Large intestine (tissue), 3 donors: ENCODE results near the gene PORCN. TPM values are rescaled to one million over a fixed set of nuclear protein-coding genes. Genes with fewer than 3 reads are reported as not detected.
A peak's percentile ranks its signal among the peaks of the same experiment; 100 is the strongest.
"Not testable (repeated sequence)": the region's sequence is repeated elsewhere in the genome, so short reads cannot be mapped to it uniquely, and the experiment has no call there.

Source experiments
- DNase-seq, 2 donors: peaks; one replicate each; pipeline versions ENCODE4 v3.0.0 to v3.0.0-alpha.2; 2013
- H3K27ac ChIP-seq: one replicate; pipeline ENCODE4 v1.5.1; 2013; ENCODE audit warnings: low read length
- H3K27me3 ChIP-seq: 2 replicates; pipeline ENCODE4 v1.6.1; 2013; ENCODE audit warnings: low read length; ENCODE audit not compliant: control insufficient read depth, insufficient read depth
- H3K36me3 ChIP-seq: 2 replicates; pipeline ENCODE4 v1.6.1; 2013; ENCODE audit warnings: low read length; ENCODE audit not compliant: control insufficient read depth, insufficient read depth
- H3K4me1 ChIP-seq: one replicate; pipeline ENCODE4 v1.6.1; 2013; ENCODE audit warnings: low read length; ENCODE audit not compliant: control insufficient read depth, insufficient read depth
- H3K4me3 ChIP-seq: one replicate; pipeline ENCODE4 v1.5.1; 2013; ENCODE audit warnings: low read length
- H3K9me3 ChIP-seq: one replicate; pipeline ENCODE4 v1.6.1; 2013; ENCODE audit warnings: mild to moderate bottlenecking, low read depth, low read length, moderate library complexity; ENCODE audit not compliant: control insufficient read depth
- WGBS: methylation state at CpG from one replicate; pipeline ENCODE4 v1.1.5; 2013; ENCODE audit warnings: low lambda C conversion rate; ENCODE audit not compliant: insufficient coverage; 5-methylcytosine and 5-hydroxymethylcytosine counted together
- polyA plus RNA-seq: library from polyadenylated mRNA; unstranded; fragments of 120-200 nt; gene quantifications from one replicate; pipeline ENCODE4 v1.2.1, GENCODE V29; 2013

PORCN gene
- polyA plus RNA-seq, 1 donor = 4.5 TPM

DNA sequence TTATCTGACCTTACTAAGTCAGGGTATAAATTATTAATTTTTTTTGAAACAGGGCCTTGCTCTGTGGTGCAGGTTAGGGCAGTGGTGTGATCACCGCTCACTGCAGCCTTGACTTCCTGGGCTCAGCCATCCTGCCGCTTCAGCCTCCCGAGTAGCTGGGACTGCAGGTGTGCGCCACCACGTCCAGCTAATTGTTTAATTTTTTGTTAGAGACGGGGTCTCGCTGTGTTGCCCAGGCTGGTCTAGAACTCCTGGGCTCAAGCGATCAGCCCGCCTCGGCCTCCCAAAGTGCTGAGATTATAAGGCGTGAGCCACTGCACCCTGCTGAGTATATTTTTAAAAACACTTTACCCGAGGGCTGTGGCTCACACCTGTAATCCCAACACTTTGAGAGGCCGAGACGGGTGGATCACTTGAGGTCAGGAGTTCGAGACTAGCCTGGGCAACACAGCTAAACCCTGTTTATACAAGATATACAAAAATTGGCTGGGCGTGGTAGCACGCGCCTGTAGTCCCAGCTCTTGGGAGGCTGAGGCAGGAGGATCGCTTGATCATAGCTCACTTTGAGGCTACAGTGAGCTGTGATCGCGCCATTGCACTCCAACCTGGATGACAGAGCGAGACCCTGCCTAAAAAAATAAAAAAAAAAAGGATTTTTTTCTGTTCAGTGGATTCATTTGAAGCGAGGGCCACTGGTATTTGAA lies 30.0 kb downstream of the PORCN start:
- no CpG with 5 or more reads among the region's 23 CpGs for WGBS
- H3K9me3 ChIP-seq = no peaks in the 10 kb centered on the region
- H3K36me3 ChIP-seq = no peaks in the 10 kb centered on the region
- H3K27ac ChIP-seq = peak overlapping the region; percentile 83
- H3K4me3 ChIP-seq = peak overlapping the region; percentile 74
- DNase-seq = no peak
- no peaks in the 10 kb centered on the region for H3K27me3 ChIP-seq
- H3K4me1 ChIP-seq = peaks cover 8% of the 10 kb centered on the region

DNA sequence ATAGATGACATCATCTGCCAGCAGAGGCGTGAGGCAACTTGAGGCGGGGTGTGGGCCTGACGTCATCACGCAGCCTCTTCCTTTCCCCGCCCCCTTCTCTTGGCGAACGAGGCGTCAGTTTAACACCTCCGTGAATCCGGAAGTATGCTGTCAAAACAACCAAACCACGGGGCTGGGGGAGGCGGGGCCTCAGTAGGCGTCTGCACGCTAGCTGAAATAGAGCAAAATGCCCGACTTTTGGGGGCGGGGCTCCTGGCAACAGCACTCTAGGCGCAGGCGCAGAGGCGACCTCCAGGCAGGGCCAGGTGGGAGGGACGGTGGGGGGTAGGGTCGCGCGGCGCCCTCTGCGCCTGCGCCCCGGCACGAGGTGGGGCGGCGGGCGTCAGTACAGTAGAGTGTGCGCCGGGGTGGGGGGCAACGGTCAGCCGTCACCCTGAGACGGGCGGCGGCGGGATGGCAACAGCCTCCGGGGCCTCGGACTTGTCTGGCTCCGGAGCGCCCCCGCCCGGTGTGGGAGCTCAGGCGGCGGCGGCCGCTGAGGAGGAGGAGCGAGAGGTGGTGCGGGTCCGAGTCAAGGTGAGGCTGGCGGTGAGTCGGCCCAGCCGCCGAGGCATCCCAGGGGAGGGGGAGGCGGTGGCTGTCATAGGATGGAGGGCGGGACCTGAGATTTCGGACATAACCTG lies 30.7 kb downstream of the PORCN start, which contains the start of gene TBC1D25:
TSS of gene TBC1D25 (plus strand) at position 370 of the 683 bp plus-strand sequence. CDS start at position 454, 84 bp downstream.
- Histone ChIP-seq H3K4me3 (peak within 1 kb of the TSS; percentile 74), H3K9me3 (no peaks in the 10 kb centered on the region), H3K4me1 (peaks cover 8% of the 10 kb centered on the region), H3K27ac (peak within 1 kb of the TSS; percentile 87), H3K27me3 (no peaks in the 10 kb centered on the region), H3K36me3 (peaks cover under 1% of the 10 kb centered on the region)
- peak; percentile 98 for DNase-seq
- no CpG with 5 or more reads among the region's 59 CpGs for WGBS

DNA sequence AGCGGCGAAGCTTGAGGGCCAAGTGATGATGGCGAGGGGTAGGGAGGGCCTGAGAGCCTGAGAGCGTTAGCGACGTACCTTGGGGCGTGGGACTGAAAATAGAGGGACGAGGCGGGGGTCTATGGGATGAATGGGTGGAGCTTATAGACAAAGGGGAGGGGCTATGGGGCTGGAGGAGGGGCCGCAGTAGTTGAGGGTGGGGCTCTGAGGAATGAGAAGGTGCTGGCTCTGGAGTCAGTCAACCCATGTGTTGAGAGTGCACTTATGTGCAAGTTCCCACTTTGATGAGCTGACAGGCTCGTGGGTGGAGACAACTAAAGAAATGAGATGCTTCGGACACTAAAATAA lies 31.2 kb downstream of the PORCN start:
- Histone ChIP-seq H3K27ac (peak overlapping the region; percentile 87), H3K4me1 (peaks cover 8% of the 10 kb centered on the region), H3K4me3 (peak overlapping the region; percentile 74), H3K36me3 (peaks cover 5% of the 10 kb centered on the region), H3K9me3 (no peaks in the 10 kb centered on the region), H3K27me3 (no peaks in the 10 kb centered on the region)
- peak in 1 of 2 donors; percentile 37 for DNase-seq
- WGBS = no CpG with 5 or more reads among the region's 12 CpGs

DNA sequence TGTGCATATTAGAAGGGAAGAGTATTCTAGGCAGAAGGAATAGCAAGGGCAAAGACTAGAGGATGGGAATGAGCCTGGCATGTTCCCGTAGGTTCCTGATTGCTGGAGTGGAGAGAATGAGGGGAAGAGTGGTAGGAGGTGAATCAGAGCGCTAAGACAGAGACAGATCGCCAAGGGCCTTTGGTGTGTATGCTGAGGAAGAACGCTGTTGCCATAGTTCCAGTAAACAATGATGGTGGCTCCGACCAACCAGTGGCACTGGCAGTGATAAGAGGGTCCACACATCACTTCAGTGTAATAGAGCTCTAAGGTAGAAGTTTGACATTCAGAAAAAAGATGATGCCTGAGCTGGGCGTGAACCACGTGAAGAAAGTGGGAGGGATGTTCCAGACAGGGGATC lies 31.7 kb downstream of the PORCN start:
- Histone ChIP-seq H3K27ac (peak overlapping the region; percentile 87), H3K27me3 (no peaks in the 10 kb centered on the region), H3K9me3 (no peaks in the 10 kb centered on the region), H3K4me1 (peaks cover 8% of the 10 kb centered on the region), H3K36me3 (peaks cover 7% of the 10 kb centered on the region), H3K4me3 (peak overlapping the region; percentile 74)
- WGBS = no CpG with 5 or more reads among the region's 7 CpGs
- no peak for DNase-seq

DNA sequence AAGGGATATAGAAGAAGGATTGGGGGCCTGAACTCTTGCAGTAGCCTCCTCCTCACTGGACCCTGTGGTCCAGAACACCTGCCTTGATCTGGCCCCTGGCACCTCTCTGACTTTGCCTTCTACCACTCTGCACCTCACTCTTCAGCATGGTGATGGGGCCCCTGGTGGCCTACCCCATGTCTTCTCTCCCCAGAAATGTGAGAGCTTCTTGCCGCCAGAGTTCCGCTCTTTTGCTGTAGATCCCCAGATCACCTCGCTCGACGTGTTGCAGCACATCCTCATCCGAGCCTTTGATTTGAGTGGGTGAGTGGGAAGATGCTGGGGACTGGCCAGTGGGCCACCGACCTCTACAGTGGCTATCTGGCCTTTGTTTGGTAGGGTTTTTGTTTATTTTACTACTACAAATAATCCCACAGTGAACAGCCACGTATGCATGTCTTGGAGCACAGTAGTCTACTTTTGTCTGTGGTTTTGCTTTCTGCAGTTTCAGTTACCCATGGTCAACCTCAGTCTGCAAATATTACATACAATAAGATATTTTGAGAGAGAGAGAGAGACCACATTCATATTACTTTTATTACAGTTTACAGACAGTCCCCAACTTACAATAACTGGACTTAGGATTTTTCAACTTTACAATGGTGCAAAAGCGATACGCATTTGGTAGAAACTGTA lies 32.5 kb downstream of the PORCN start:
- no peaks in the 10 kb centered on the region for H3K9me3 ChIP-seq
- 100% methylated on average over 2 of the region's 10 CpGs for WGBS
- no peak overlapping the region for H3K27ac ChIP-seq
- no peak overlapping the region for H3K4me3 ChIP-seq
- H3K27me3 ChIP-seq = no peaks in the 10 kb centered on the region
- peaks cover 10% of the 10 kb centered on the region for H3K36me3 ChIP-seq
- peaks cover 8% of the 10 kb centered on the region for H3K4me1 ChIP-seq
- DNase-seq = no peak

DNA sequence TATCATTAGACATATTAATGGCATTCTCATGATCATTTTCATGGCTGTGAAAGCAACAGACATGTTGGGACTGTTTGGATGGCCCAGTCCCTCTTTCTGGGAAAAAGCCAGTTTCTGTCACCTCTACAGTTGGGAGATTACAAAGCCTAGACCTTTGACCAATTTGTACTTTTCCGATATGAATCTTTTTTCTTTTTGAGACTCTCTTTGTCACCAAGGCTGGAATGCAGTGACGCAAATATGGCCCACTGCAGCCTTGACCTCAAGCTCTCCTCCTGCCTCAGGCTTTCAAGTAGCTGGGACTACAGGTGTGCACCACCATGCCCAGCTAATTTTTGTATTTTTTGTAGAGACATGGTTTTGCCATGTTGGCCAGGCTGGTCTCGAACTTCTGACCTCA lies 40.1 kb downstream of the PORCN start:
- DNase-seq = no peak
- WGBS = 100% methylated on average over 1 of the region's 3 CpGs
- Histone ChIP-seq H3K9me3 (no peaks in the 10 kb centered on the region), H3K27ac (no peak overlapping the region), H3K4me3 (no peak overlapping the region), H3K4me1 (no peaks in the 10 kb centered on the region), H3K36me3 (peaks cover 18% of the 10 kb centered on the region), H3K27me3 (no peaks in the 10 kb centered on the region)

DNA sequence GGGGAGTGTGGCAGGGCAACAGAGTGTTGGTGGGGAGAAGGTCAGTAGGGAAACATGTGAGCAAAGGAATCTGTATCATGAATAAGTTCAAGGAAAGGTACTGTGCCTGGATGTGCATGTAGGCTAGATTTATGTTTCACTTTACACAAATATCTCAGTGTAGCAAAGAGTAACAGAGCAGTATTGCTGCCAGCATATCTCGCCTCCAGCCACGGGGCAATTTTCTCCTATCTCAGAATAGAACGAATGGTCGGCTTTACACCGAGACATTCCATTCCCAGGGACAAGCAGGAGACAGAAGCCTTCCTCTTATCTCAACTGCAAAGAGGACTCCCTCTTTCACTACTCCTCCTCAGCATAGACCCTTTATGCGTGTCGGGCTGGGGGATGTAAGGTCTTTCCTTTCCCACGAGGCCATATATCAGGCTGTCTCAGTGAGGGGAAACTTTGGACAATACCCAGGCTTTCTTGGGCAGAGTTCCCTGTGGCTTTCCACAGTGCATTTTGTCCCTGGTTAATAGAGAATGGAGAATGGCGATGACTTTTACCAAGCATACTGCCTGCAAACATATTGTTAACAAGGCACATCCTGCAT lies 47.0 kb downstream of the PORCN start:
- DNase-seq, H3K9me3 ChIP-seq, H3K27me3 ChIP-seq, H3K4me3 ChIP-seq, H3K4me1 ChIP-seq, H3K27ac ChIP-seq: not testable (repeated sequence)
- no CpG with 5 or more reads among the region's 9 CpGs for WGBS
- H3K36me3 ChIP-seq = peaks cover 27% of the 10 kb centered on the region

DNA sequence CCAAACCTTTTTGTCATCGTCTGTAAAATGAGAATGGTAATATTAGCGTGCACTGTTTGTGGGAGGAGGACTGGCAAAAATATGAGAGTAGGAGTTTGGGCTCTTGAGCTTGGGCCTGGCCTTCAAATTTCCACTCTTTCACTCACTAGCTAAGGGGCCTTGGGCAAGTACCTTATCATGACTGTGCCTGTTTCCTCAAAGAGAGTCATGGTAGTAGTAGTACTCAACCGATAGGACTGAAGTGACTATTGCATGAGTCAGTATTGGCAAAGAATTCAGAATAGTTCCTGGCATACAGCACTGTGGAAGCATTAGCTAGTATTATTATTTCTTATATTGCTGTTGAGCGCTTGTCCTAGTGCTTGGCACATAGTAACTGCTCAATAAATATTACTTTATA lies 49.5 kb downstream of the PORCN start:
- no CpG with 5 or more reads among the region's 4 CpGs for WGBS
- no peak for DNase-seq
- no peaks in the 10 kb centered on the region for H3K9me3 ChIP-seq
- H3K27me3 ChIP-seq = no peaks in the 10 kb centered on the region
- H3K27ac ChIP-seq = no peak overlapping the region
- no peak overlapping the region for H3K4me3 ChIP-seq
- peaks cover 30% of the 10 kb centered on the region for H3K36me3 ChIP-seq
- no peaks in the 10 kb centered on the region for H3K4me1 ChIP-seq

DNA sequence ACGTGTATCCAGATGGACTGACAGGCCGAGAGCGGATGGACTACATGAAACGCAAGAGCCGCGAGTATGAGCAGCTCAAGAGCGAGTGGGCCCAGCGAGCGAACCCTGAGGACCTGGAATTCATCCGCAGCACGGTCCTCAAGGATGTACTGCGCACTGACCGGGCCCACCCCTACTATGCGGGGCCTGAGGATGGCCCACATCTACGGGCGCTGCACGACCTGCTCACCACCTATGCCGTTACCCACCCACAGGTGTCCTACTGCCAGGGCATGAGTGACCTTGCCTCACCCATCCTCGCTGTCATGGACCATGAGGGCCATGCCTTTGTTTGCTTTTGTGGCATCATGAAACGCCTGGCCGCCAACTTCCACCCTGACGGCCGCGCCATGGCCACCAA lies 50.8 kb downstream of the PORCN start:
- Histone ChIP-seq H3K4me1 (no peaks in the 10 kb centered on the region), H3K36me3 (peaks cover 30% of the 10 kb centered on the region), H3K27ac (no peak overlapping the region), H3K27me3 (no peaks in the 10 kb centered on the region), H3K9me3 (no peaks in the 10 kb centered on the region), H3K4me3 (no peak overlapping the region)
- DNase-seq = no peak
- no CpG with 5 or more reads among the region's 24 CpGs for WGBS

DNA sequence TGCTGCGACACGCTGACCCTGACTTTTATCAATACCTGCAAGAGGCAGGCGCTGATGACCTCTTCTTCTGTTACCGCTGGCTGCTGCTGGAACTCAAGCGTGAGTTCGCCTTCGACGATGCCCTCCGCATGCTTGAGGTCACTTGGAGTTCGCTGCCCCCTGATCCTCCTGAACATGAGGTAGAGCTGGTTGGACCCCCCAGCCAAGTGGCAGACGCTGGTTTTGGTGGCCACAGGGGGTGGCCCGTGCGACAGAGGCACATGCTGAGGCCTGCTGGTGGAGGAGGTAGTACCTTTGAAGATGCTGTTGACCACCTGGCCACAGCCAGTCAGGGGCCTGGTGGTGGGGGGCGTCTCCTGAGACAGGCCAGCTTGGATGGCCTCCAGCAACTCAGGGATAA lies 51.3 kb downstream of the PORCN start:
- no peaks in the 10 kb centered on the region for H3K9me3 ChIP-seq
- no peak overlapping the region for H3K27ac ChIP-seq
- DNase-seq = no peak
- no peak overlapping the region for H3K4me3 ChIP-seq
- H3K27me3 ChIP-seq = no peaks in the 10 kb centered on the region
- H3K36me3 ChIP-seq = peaks cover 27% of the 10 kb centered on the region
- no peaks in the 10 kb centered on the region for H3K4me1 ChIP-seq
- WGBS = no CpG with 5 or more reads among the region's 14 CpGs
